Measurements from ENCODE around the gene HACE1.

HACE1 gene

DNA sequence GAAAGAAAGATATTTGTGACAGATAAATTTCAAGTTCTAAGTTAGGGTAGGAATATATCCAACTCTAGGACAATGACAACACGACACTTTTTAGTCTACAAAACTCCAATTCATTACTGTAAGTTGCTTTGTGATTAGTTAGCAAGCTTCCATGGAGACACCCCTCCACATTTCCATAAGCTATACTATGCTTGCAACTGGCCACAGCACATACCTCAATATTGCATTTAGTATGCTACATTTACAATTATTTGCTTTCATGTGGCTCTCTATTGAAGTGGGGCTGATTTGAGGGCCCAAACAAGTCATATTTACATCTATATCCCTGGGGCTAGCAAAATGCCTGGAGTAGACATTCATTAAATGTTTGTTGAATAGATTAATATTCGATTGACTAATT lies 129.3 kb downstream of the HACE1 start:
- no peak for DNase-seq (ENCODE audit: low spot score)

DNA sequence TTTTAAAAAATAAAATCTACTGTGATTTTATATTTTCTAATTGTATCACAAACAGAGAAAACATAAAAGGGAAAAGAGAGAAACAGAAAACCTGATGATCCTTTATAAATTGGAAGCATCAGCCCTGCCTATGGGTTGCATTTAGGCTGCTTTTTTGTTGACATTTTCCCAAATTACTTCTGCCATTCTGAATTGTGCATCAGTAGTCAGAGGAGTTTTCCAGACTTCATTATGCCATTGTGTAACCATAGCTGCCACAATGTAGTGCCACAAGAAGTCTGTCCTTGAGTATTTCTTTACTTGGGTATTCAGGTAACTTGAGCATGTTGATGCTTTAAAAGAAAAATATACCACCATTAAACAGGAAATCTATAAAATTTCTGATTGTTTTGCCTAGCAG lies 130.3 kb downstream of the HACE1 start:
- no peak for DNase-seq (ENCODE audit: low spot score)

DNA sequence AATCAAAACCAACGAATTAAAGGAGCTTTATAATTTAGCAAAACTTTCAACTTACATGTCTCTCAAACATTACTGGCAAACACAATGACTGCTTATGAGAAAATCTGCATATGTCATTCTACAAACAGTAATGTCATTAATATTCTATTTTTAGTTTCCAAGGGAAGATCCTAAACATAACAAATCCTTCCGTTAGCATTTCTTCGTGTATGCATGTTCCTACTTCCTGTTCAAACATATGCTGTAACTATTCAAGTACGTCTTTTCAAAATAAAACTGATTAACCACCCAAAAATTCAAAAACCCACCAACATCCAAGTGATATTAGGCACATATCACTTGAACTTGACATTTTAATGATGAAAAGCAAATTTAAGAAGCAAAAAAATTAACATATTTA lies 131.3 kb downstream of the HACE1 start:
- DNase-seq (ENCODE audit: low spot score): no peak

DNA sequence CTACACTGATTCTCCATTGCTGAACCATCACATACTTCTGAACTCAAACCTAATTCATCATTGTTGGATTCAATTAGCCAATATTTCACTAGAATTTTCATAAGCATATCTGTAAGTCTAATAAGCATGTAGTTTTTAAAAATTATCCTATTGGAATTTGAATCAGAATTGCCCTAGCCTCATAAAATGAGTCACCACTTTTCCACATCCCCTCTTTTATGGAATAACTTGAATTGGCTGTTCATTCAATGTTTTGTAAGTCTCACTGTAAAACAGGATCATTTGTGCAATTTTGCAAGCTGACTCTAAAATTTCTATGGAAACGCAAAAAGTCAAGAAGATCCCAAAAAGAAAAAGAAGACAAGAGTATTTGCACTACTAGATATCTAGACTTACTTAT lies 141.0 kb downstream of the HACE1 start:
- no peak for DNase-seq (ENCODE audit: low spot score)

DNA sequence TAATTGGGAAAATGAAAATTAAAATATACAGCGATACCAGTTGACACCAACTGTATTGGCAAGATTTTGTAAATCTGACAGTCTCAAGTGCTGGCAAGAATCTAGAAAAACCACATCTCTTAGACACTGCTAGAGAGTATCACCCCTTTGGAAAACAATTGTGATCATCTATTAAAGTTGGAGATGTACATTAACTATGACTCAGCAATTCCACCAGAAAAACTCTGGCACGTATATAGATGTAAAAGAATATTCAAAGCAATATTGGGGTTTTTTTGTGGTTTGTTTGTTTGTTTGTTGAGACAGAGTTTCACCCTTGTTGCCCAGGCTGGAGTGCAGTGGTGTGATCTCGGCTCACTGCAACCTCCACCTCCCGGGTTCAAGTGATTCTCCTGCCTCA lies 142.9 kb downstream of the HACE1 start:
- DNase-seq (ENCODE audit: low spot score): no peak

DNA sequence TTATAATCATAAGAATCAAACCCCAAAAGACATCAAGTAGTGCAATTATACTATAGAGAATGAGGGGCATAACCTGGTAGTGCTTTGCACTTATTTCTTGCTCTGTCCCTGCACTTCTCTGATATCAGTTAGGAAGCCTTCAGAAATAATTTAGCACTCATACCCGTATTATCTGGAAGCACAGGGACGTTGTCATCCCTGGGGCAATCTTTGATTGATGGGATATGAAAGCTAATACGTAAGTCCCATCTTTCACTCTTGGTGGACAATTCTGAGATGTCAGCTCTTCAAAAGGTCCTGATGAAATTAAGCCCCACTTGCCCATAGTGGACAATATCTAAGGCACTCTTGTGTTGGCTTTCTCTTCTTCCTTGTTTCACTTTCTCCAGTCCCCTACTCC lies 144.9 kb downstream of the HACE1 start:
- no peak for DNase-seq (ENCODE audit: low spot score)

DNA sequence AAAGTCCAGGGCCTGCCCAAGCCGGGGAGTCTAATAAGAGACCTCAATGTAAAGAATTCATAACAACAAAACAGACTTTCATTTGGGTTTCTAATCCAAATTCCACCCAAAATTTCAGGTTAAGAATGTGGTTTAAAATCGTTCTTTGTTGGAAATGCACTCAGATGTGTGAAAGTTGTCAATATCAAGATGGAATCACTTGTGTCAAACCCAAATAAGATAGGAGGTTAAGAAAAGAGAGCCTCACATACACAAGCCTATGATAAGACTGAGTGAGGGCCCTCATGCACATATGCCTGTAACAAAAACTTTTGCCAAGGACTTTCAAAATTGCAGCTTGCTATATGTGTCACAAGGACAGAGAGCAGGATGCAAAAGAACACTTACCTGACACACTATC lies 145.7 kb downstream of the HACE1 start:
- DNase-seq (ENCODE audit: low spot score): no peak

DNA sequence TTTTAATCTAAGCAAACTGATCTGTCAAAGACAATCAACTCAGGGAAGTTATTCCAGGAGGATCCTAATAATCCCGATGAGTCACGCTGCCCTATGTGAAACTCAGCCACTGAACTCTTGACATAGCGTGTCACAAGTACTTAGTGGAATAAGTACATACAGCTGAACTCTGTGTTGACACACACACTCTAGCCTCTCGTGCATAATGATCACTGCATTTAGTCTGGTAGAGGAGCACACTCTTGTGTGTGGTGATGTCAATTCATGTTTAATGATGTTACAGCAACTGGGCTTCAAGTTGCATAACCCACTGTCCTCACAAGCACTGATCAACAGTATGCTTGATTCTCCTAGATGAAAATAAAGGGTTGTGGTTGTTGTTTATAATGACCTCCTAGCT lies 148.3 kb downstream of the HACE1 start:
- DNase-seq (ENCODE audit: low spot score): no peak

DNA sequence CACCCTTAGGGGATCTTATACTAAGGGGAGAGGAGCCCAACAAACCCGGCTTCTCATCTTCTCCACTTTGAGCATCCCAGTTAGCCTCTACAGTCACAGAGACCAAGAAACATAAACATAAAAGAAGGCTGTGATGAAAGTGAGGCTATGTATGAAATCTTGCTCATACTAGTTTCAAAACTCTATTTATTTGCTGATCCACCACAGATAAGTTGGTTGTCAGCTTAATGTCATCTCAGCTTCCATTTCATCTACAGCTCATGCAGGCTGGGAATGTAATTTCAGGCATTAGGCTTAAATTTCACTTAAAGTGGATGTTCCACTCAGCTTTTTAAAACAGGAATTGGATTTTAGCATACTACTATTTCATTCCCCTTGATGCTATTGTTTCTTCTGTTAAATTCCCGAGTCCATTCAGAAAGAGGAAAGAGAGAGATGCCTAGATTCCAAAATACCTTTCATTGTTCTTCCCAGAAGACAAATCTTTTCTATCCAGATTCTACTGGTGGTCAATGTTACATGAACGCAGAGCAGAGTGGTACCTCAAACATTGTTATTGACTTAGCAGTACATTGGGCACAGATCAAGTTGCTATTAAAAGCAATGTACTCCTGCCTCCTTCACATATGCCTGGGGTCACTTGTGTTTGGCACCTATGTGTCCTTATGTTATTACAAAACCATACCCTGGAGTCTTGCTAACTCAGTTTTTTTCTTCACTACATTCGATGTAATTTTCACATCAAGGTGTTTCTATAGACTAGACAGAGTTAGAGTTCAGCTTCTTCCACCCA lies 149.0 kb downstream of the HACE1 start:
- no peak for DNase-seq (ENCODE audit: low spot score)

DNA sequence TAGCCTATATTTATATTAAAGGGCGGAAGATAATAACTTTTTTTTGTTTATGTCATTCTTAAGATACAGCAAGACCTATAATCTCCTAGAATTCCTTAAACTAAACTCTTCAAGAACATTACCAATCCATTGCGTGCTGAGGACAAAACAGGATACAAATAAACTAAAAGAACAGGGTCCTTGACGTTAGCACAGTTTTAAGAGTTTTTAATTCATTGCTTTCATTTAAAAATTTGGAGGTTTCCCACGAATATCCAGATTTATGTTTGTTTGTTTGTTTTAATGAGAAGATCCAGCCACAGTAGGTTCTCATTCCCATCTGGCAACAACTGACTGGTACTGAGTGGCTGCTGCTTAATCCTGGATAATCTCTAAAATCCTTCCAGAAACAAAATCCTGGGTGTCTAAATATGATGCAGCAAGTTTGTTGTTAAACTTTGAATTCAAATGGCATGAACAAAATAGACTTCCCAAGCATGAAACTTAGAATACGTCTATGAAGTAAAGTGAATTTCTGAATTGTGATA lies 153.7 kb downstream of the HACE1 start:
- no peak for DNase-seq (ENCODE audit: low spot score)

DNA sequence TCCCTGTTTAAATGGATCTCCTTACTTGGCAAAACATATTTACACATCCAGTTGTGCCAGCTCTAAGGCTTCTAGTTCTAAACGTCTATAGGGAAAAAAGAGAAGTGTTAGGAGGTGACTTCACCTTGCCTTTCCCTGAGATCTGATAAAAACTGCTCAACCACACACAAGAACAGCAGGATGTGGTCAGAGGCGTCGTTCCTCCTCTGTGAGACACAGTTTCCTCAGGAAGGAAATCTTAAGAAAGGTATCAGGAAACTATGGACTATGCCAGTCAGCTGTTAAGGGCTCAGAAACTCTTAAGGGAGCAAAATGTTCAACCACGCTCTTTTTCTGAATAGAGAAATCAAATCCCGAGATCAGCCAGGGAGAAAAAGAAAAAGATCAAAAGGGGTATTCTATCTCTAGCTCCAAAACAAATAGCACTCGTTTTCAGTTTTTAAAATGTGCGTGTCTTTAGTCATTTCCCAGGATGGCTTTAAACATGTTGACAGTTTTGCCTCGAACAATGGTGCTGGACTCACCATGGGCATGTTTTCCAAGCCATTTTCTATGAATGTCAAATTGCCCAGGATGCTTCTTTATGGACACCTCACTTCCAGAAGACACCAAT lies 154.5 kb downstream of the HACE1 start:
- peak; percentile 47 for DNase-seq (ENCODE audit: low spot score)

DNA sequence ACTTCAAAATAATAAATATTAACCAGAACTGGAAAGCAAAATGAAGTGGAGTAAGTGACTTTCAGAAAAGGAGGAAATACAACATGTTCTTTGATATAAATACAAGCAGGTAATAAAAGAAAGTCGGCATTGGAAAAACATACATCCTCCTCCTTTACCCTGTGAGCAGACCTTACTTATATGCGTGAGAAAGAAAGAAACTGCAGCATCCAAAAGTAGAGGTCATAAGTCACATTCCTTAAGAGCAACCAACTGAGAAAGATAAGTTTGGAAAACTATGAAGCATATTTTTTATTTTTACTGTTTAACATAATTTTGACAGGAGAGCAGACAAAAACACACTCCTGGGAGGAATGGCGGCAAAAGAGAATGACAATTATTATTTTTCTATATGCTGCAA lies 155.5 kb downstream of the HACE1 start:
- DNase-seq (ENCODE audit: low spot score): no peak

DNA sequence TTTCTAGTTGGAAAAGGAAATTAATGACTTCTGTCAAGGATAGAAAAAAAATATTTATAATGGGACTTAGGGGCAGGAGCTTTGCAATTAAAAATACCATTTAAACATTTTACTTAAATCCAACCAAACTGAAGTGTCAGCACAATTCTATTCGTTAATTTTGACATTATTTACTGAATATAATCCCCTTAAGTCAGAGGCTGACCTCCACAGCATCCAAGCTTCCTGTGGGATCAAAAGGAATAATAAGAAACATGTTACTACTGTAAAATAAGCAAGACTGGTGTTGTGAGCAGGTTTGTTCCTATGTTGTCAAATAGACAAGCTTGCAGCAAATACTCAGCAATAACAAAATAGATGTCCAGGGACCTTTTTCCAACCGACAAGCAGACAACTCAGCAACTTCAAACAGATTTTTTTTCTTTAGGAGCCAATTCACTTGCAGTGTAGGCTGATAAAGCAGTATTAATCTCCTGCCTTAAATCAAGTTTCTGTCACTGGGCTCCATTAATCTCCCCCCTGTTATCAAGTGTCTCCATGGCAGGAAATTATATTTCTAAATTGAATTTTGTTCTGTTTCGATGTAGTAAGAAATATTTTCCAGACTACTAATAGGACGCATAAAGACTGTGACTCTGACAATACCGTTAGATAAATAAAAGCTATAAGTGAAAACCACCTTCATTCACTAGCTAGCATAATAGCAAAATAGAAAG lies 157.4 kb downstream of the HACE1 start:
- DNase-seq (ENCODE audit: low spot score): no peak

DNA sequence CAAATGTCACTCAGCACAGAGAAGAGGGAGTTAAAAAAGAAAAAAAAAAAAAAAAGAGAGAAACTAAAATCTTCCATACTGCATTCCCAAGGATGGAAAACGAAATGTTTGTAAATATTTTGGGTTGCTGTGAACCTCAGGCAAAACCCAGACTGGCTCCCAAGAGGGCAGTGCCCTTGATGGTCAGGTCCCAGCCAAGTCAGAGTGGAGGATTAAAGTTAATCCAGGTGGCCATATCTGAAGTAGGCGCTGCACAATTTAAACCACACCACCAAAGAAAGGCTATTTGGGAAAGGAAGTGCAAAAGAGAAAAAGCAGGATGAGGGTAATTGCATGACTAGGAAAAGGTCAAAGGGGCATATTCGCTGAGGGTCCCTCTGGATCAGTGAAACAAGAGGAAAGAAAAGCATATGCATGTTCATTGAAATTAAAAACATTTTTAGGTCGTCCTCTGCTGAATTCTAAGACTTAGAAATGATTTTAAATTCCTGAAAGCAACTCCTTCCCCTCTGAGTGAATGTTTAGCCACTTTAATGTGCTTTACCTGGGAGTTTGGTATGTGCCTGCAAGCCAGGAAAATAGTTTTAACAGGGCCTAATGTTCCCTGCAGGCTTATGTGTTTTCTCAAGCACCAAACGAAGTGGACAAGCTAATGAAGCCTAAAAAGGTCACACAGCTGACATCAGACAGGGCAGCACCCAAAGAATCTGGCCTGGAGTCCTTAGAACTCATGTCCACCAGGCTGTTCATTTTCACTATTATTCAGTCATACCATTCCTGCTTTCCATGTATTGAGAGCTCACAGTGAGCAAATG lies 159.1 kb downstream of the HACE1 start:
- no peak for DNase-seq (ENCODE audit: low spot score)

DNA sequence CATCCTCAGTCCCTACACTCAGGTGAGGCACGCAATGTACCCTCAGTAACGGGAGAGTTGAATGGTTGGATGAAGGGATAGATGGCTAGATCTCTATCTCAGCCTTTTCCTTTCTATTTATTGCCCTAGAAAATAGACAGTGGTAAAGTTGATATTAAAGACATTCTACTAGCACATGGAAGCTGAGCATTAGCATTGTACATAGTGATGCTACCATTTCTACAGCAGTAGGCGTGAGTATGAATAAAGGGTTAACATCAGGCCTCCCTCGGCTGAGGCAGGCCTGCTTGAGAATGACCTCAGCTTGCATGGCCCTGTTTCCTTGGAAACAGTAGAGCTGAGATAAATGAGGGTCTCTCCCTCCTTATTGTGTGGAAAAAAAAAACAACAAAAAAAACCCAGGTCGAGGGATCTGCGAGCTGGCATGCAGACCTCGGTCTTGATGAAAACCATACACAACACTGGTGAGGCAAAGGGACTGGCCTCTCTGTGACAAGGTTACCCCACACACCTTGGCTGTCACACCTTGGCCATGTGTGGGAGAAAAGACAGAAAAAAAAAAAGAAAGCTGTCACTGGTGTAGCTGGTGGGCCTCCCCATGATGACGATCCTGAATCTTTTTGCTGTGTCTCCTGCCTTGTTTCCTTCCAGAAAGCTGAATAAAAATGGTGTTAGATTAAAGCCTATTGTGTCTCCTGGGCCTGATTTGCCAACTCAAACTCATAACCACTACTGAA lies 160.0 kb downstream of the HACE1 start:
- DNase-seq (ENCODE audit: low spot score): no peak

DNA sequence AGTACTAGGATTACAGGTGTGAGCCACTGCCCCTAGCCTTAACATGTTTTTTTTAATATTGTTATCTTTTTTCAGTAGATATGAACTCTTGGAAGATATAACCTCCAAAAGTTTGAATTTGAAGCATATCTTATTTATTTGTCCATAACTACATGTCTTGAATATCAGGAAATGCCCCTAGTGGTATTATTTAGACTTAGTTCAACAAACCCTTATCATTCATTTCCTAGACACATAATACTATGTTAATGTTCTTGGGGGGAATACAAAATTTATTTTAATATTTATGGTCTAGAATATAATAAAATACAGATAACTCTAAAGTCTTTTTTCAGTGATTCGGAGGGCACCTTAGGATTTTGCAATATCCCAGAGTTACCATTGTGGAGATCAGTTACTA lies 160.7 kb downstream of the HACE1 start:
- DNase-seq (ENCODE audit: low spot score): no peak

DNA sequence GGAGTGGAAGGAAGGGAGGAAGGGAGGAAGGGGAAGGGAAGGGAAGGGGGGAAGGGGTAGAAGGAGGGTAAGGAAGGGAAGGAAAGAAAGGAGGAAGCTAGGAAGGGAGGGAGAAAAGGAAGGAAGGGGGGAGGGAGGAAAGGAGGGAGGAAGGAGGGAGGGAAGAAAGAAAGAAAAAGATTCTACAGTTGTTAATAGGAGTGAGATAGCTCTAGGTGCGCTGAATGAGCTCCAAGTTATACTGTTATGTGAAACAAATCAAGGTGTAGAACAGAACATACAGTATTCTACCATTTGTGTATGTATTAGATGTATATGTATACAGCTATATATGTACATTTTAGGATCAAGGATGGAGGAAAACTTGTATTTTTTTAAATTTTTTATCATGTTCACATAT lies 167.7 kb downstream of the HACE1 start:
- no peak for DNase-seq (ENCODE audit: low spot score)

DNA sequence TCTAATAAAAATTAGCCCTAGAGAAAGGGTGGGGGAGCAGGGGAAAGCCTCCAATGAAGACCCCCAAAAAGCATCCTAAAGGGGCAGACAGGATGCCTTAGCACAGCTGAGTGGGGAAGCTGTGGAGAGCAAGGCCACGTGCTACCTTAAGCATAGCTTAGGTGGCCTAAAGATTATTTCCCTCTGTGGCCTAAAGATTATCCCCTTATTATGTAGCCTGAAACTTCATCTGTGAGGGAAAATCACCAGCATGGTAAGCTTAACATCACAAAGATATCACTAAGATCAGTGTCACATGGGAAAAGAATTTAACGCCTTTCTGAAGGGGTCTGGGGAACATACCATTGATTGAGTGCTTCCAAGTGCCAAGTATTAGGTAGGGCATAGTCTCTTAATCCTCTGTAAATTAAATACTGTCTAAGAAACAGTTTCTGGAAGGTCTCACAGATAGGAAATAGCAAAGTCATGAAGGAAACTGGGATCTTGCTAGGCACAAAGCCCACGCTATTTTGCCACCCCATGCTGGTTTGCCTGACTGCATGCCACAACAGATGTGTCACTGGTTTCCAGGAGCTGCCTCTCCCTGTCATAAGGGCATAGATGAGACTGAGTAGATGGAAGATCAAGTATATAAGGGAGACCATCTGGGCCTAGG lies 170.0 kb downstream of the HACE1 start:
- DNase-seq (ENCODE audit: low spot score): no peak

DNA sequence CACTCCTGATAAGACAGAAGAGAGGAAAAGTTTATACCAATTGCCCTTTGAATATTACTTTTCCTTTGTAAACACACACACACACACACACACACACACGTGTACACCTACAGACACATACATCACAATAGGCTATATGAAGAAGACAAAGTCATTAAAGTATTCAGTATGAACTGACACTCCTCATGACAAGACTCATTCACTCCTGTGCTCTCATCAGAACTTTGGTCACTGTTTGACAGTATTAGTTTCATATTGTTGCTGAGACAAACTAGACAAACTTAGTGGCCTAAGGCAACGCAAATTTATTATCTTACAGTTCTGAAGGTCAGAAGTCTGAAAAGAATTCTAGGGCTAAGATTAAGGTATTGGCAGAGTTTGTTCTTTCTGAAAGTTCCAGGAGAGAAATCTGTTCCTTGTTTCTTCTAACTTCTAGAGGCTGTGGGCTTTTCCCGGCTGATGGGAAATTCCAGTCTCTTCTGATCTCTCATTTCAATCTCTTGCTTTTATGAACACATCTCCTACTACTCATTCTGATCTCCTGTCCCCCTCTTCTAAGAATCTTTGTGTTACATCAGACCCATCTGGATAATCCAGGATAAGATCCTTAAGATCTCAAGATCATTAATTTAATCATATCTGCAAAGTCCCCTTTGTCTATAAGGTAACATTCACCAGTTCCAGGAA lies 171.3 kb downstream of the HACE1 start:
- DNase-seq (ENCODE audit: low spot score): no peak

DNA sequence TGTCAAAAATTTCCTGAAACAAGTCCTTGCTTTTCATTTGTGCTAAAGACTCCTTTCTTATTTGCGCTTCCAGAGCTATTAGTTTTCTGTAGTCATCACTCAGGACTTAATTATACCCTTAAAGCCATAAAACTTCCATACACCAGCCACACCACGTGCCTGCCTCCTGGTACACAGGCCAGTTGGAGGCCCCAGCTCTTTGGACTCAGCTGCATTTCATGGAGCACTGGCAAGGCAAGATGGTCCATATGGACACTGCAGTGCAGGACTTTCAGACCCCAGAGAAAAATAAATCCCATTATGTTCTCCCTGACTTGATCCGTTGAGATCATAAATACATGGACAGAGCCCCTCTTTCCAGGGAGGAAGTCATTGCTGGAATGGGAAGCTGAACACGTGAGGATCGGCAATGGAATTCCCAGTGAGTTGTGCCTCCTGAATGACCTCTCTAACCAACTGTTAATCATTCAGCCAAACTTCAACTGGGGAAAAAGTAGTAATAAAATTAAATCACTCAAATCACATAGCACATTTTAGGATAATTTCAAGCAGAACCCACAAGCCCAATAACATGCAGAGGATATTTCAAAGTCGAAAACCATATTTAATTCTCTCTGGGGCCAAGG lies 173.1 kb downstream of the HACE1 start:
- no peak for DNase-seq (ENCODE audit: low spot score)

Data from CD4-positive, alpha-beta T cell treated with Interleukin-15 for 4 hours (primary cell).